GM12865 (cell line): ENCODE data around the gene CBY1.

Experiments
- DNase-seq: peaks from one replicate; pipeline ENCODE4 v3.0.0; 2010; ENCODE audit warnings: low read depth
- H3K4me3 ChIP-seq: 2 replicates; pipeline ENCODE4 v1.5.1; 2011; ENCODE audit warnings: mild to moderate bottlenecking, low read depth, low read length, control low read depth
- CTCF ChIP-seq: IDR thresholded peaks from 2 replicates; pipeline ENCODE4 v1.5.1; 2011; ENCODE audit warnings: low read length, control low read depth, low read depth, inconsistent platforms; ENCODE audit not compliant: insufficient read depth; ENCODE audit errors: missing control alignments

Gene CBY1

DNA sequence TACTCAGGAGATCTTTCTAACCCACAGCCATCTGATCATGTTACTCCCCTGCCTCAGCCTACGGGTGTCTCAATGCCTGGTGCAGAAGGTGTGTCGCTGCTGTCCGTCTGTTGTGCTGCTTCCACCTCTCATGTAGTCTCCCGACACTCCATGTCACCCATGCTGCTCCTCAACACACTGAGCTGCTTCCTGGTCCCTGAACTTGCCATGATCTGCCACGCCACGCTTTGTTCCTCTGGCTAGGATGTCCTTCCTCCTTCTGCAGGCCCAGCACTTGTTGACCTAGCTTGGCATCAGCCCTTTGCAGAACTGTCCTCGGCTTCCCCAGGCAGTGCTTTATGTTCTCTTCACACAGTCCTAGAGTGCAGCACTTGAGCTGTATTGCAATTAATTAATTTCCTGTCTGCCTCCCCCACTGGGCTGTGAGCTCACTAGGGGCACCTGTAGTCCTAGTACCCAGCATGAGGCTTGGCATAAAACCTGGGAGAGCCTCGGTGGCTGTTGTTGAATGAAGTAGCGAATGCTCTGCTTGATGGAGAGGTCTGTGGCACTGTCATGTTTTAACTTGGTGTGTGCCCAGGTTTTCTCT, 58.8 kb downstream of the CBY1 start:
- DNase-seq: no peak
- H3K4me3 ChIP-seq: no peak overlapping the region

DNA sequence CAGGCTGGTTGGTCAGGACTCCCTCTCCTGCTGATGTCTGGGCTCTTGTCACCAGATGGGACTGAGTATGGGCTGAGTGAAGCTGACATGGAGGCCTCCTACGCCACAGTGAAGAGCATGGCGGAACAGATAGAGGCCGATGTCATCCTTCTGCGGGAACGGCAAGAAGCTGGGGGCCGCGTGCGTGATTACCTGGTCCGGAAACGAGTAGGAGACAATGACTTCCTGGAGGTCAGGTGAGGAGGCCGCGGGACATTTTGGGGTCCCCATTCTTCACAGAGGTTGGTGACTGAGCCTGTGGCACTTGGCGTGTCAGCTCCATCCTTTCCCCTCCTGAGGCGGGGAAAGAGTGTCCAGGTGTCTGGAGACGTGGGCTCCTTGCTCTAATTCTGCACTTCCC, 59.4 kb downstream of the CBY1 start:
- DNase-seq: no peak
- TF ChIP-seq CTCF: no peak
- H3K4me3 ChIP-seq: no peak overlapping the region

More for the DNA sequence above, 58.8 kb downstream of the CBY1 start:
- no peak for TF ChIP-seq CTCF

GRCh38 chr22:38716271-38716670, 59.8 kb downstream of the CBY1 start:
- no peak for DNase-seq
- TF ChIP-seq CTCF: no peak
- no peak overlapping the region for H3K4me3 ChIP-seq

DNA sequence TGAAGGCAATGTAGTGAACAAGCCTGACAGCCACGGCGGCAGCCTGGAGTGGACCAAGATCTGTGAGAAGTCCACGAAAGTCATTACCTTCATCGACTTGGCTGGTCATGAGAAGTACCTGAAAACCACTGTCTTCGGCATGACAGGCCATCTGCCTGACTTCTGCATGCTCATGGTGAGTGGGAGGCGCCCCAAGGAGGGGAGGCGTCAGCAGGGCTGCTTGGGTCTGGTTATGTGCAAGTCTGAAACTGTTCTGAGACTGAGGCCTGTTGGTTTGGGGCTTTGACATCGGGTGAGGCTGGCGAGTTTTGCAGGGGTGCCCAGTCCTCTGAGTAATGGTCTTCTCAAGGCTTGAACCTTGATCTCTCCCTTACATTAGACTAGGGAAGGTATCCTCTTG, 60.4 kb downstream of the CBY1 start:
- no peak for DNase-seq
- H3K4me3 ChIP-seq: no peak overlapping the region
- no peak for TF ChIP-seq CTCF

- no peak for TF ChIP-seq CTCF
- no peak for DNase-seq
- H3K4me3 ChIP-seq: no peak overlapping the region
Observed at GRCh38 chr22:38717244-38717643, 60.8 kb downstream of the CBY1 start.

GRCh38 chr22:38718414-38718813, 62.0 kb downstream of the CBY1 start:
- no peak for DNase-seq
- H3K4me3 ChIP-seq: no peak overlapping the region
- TF ChIP-seq CTCF: no peak

DNA sequence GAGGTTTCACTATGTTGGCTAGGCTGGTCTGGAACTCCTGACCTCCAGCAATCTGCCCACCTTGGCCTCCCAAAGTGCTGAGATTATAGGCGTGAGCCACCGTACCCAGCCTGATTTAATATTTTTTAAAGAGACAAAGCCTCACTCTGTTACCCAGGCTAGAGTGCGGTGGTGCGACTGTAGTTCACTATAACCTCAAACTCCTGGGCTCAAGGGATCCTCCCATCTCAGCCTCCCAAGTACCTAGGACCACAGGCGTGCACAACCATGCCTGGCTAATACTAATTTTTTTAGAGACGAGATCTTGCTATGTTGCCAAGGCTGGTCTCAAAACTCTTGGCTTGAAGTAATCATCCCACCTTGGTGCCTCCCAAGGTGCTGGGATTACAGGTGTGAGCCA, 62.8 kb downstream of the CBY1 start:
- DNase-seq: no peak
- TF ChIP-seq CTCF: no peak
- no peak overlapping the region for H3K4me3 ChIP-seq
